Upper lobe of left lung (tissue), 6 donors: ENCODE results near the gene ATP2B1. TPM values are rescaled to one million over a fixed set of nuclear protein-coding genes. Genes with fewer than 3 reads are reported as not detected.

Experiments
- ATAC-seq, 2 donors: fragments of 200-7000 bp; cut with Tn5 transposase; one replicate each; pipeline ENCODE4 v1.9.1; 2022; ENCODE audit warnings: mild to moderate bottlenecking in 2 of 2, moderate library complexity in 2 of 2; ENCODE audit not compliant: low FRiP score in 2 of 2
- DNase-seq, 2 donors: peaks; one replicate each; pipeline ENCODE4 v3.0.0-alpha.2; 2019 to 2020
- H3K27ac ChIP-seq, 4 donors: fragments of 200-600 bp; sonication (generic); one replicate each; pipeline ENCODE4 v1.5.1; 2016 to 2019
- H3K27me3 ChIP-seq, 4 donors: fragments of 200-600 bp; sonication (generic); one replicate each; pipeline ENCODE4 v1.5.1; 2017 to 2019
- H3K36me3 ChIP-seq, 4 donors: fragments of 200-600 bp; sonication (generic); one replicate each; pipeline ENCODE4 v1.5.1; 2016 to 2019
- H3K4me1 ChIP-seq, 4 donors: fragments of 200-600 bp; sonication (generic); one replicate each; pipeline ENCODE4 v1.5.1; 2018 to 2019
- H3K4me3 ChIP-seq, 4 donors: fragments of 200-600 bp; sonication (generic); one replicate each; pipeline ENCODE4 v1.5.1; 2017 to 2019; ENCODE audit warnings: mild to moderate bottlenecking in 2 of 4, moderate library complexity in 1 of 4
- H3K9me3 ChIP-seq, 4 donors: fragments of 200-600 bp; sonication (generic); one replicate each; pipeline ENCODE4 v1.5.1; 2018 to 2019
- EP300 ChIP-seq, 4 donors: sonication (generic); formaldehyde crosslinking; IDR thresholded peaks; one replicate each; pipeline ENCODE4 v1.5.1; 2017; ENCODE audit warnings: antibody characterized with exemption in 4 of 4, control low read depth in 2 of 4
- POLR2A ChIP-seq, 4 donors: fragments of 450-650 bp; IDR thresholded peaks; one replicate each; pipeline ENCODE4 v1.5.1; 2016 to 2017; ENCODE audit warnings: antibody characterized with exemption in 4 of 4, mild to moderate bottlenecking in 2 of 4
- POLR2AphosphoS5 ChIP-seq, 2 donors: sonication (generic); formaldehyde crosslinking; IDR thresholded peaks; one replicate each; pipeline ENCODE4 v1.5.1; 2017; ENCODE audit warnings: antibody characterized with exemption in 2 of 2
- WGBS, 2 donors: methylation state at CpG; one replicate each; pipeline ENCODE4 v1.1.5; 2017 to 2018; 5-methylcytosine and 5-hydroxymethylcytosine counted together
- total RNA-seq, 6 donors: library from RNA; depleted of rRNA in 4 of 6; stranded (reverse); fragments of >200 nt in 4 of 6; gene quantifications; one replicate each; pipeline versions ENCODE4 v1.1.0 to v1.2.1, GENCODE V29; 2016 to 2021
- TF ChIP-seq, protein P1 (sequence below), 6 experiments: fragments of 450-650 bp in 4 of 6; fragments of 200-600 bp in 2 of 6; sonication (generic) in 2 of 6; IDR thresholded peaks; one replicate each; pipeline ENCODE4 v1.5.1; 2016 to 2019; ENCODE audit warnings: antibody characterized with exemption in 6 of 6
- donor health status: DM: no; HTN: no; CAD: no; lungs with moderate emphysema.
- donor health status: DM: no; HTN: yes; CAD: no; lungs with severe emphysema.

The ATP2B1 gene
- total RNA-seq, 6 donors from 2014 or later: 15.2 to 50.0 (median 36.3) TPM

DNA sequence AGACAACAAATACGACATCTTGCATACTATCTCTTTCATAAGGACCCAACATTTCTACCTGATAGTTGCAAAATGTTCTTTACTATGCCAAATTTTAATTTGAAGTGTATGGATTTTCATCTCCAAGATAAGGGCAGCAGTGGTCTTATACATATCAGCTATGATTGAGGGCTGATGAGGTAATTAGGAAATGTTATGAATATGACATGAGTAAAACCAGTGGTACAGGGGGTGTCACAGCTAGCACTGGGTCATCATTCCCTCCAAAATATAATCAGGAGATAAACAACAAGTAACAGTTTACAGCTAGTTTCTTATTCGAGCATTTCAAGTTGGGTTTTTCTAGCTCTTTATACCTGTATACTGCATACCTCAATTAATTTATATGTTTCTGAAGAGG lies 35.0 kb downstream of the ATP2B1 start:
- DNase-seq: no peak
- Histone ChIP-seq H3K27me3 (no peaks in the 10 kb centered on the region), H3K4me1 (peaks cover 0 to 3% (median 0%) of the 10 kb centered on the region in 4 donors), H3K9me3 (no peaks in the 10 kb centered on the region), H3K27ac (no peak overlapping the region), H3K36me3 (no peaks in the 10 kb centered on the region), H3K4me3 (no peak overlapping the region)
- WGBS, 2 donors: 91 to 96% methylated on average over 2 of the region's 2 CpGs
- TF ChIP-seq POLR2AphosphoS5 (IDR thresholded peaks at IDR 0.05) (no peak), EP300 (IDR thresholded peaks at IDR 0.05) (no peak), POLR2A (IDR thresholded peaks at IDR 0.05) (no peak)
- TF ChIP-seq, protein P1, sequence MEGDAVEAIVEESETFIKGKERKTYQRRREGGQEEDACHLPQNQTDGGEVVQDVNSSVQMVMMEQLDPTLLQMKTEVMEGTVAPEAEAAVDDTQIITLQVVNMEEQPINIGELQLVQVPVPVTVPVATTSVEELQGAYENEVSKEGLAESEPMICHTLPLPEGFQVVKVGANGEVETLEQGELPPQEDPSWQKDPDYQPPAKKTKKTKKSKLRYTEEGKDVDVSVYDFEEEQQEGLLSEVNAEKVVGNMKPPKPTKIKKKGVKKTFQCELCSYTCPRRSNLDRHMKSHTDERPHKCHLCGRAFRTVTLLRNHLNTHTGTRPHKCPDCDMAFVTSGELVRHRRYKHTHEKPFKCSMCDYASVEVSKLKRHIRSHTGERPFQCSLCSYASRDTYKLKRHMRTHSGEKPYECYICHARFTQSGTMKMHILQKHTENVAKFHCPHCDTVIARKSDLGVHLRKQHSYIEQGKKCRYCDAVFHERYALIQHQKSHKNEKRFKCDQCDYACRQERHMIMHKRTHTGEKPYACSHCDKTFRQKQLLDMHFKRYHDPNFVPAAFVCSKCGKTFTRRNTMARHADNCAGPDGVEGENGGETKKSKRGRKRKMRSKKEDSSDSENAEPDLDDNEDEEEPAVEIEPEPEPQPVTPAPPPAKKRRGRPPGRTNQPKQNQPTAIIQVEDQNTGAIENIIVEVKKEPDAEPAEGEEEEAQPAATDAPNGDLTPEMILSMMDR (IDR thresholded peaks at IDR 0.05): no peak
- no peak for ATAC-seq

DNA sequence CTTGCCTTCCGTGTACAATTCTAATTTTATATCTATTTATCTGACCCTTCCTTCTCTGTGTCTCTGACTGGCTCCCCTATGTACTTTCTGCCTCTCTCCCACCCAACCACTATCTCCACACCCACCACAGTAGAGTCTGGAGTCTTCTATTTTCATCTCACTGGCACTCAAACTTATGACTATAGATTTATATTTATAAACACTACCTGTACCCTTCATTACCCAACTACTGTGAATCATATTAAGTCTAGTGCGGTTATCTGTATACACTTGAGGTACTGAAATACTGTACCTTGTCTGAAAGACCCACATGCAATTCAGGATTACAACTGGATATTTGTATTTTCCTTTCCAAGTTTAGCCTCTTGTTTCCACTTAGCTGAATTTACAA lies 36.1 kb downstream of the ATP2B1 start:
- Histone ChIP-seq H3K27me3 (no peaks in the 10 kb centered on the region), H3K4me3 (no peak overlapping the region), H3K9me3 (no peaks in the 10 kb centered on the region), H3K4me1 (peaks cover 0 to 3% (median 0%) of the 10 kb centered on the region in 4 donors), H3K36me3 (no peaks in the 10 kb centered on the region), H3K27ac (no peak overlapping the region)
- TF ChIP-seq EP300 (IDR thresholded peaks at IDR 0.05) (no peak), POLR2AphosphoS5 (IDR thresholded peaks at IDR 0.05) (no peak), POLR2A (IDR thresholded peaks at IDR 0.05) (no peak)
- TF ChIP-seq, protein P1 (IDR thresholded peaks at IDR 0.05): no peak
- WGBS, 2 donors: 95% methylated on average over 2 of the region's 2 CpGs
- ATAC-seq: no peak
- no peak for DNase-seq

DNA sequence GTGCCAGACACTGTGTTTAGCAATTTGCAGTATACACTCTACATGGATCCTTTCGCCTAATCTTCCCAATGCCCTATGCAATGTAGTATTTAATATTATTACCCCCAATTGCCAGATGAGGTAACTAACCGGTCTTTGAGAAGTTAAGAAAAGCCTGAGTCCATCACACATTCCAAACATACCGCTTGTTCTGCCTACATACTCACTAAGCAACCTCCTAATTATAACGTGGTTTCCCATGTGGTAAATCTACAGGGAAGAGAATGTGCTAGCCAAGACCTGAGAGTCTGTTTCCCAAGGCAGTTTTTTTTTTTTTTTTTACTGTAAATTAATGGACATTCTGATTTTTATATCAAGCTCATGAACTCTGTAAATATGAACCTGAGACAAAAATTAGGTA lies 37.2 kb downstream of the ATP2B1 start:
- Histone ChIP-seq H3K27me3 (no peaks in the 10 kb centered on the region), H3K4me3 (no peak overlapping the region), H3K36me3 (no peaks in the 10 kb centered on the region), H3K9me3 (no peaks in the 10 kb centered on the region), H3K27ac (no peak overlapping the region), H3K4me1 (peaks cover 0 to 3% (median 0%) of the 10 kb centered on the region in 4 donors)
- no peak for TF ChIP-seq EP300 (IDR thresholded peaks at IDR 0.05)
- TF ChIP-seq POLR2AphosphoS5 (IDR thresholded peaks at IDR 0.05): no peak
- TF ChIP-seq, protein P1 (IDR thresholded peaks at IDR 0.05): no peak
- no peak for ATAC-seq
- no peak for DNase-seq
- WGBS, 2 donors: 80 to 83% methylated on average over 4 of the region's 4 CpGs

DNA sequence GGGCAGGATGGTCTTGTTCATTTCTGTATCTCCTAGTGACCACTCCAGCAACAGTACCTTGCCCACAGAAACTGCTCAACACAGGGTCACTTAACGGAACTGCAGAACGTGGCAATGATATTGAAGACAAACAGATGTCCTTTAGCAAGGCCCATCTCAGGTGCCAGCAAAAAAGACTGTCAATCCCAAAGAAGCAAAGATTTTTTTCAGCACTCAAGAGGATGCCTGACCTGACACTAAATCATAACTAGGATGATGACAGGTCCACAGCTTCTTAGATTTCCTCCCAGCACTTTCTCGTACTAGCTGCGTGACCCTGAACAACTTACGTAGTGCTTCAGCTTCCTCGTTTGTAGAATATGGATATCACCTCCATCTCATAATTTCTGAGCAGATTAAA lies 39.4 kb downstream of the ATP2B1 start:
- H3K27me3 ChIP-seq: no peaks in the 10 kb centered on the region
- TF ChIP-seq, protein P1 (IDR thresholded peaks at IDR 0.05): no peak
- TF ChIP-seq POLR2AphosphoS5 (IDR thresholded peaks at IDR 0.05) (no peak), POLR2A (IDR thresholded peaks at IDR 0.05) (no peak), EP300 (IDR thresholded peaks at IDR 0.05) (no peak)
- no peaks in the 10 kb centered on the region for H3K36me3 ChIP-seq
- WGBS, 2 donors: 92 to 97% methylated on average over 6 of the region's 6 CpGs
- ATAC-seq: no peak
- H3K4me3 ChIP-seq: no peak overlapping the region
- no peak overlapping the region for H3K27ac ChIP-seq
- DNase-seq: no peak
- no peaks in the 10 kb centered on the region for H3K9me3 ChIP-seq
- peaks cover 0 to 6% (median 2%) of the 10 kb centered on the region in 4 donors for H3K4me1 ChIP-seq

DNA sequence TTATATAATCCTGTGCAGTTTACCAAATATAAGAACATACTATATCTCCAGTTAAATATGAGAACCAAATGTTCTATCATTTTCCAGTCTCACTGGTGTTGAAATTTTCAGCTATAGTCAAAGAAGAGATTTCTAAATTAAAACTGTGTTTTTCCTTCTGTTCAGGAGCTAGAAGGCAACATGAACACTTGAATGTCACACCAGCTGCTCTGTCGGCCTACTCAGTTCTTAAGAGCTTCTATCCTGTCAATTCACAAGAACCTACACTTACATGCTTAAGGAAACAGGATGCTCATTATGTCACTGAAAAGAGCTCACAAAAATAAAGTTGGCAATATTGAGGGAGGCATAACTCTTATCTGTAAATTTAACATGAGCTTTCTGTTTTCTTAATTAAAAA lies 43.1 kb downstream of the ATP2B1 start:
- TF ChIP-seq EP300 (IDR thresholded peaks at IDR 0.05): no peak
- TF ChIP-seq, protein P1 (IDR thresholded peaks at IDR 0.05): no peak
- TF ChIP-seq POLR2A (IDR thresholded peaks at IDR 0.05): no peak
- TF ChIP-seq POLR2AphosphoS5 (IDR thresholded peaks at IDR 0.05): no peak
- Histone ChIP-seq H3K27ac (no peak overlapping the region), H3K4me1 (peaks cover 0 to 12% (median 9%) of the 10 kb centered on the region in 4 donors), H3K27me3 (no peaks in the 10 kb centered on the region), H3K36me3 (no peaks in the 10 kb centered on the region), H3K9me3 (no peaks in the 10 kb centered on the region), H3K4me3 (no peak overlapping the region)
- no peak for DNase-seq
- 39 to 45% methylated on average over 1 of the region's 1 CpG for WGBS, 2 donors
- no peak for ATAC-seq
